Mucosa of stomach (tissue), 1 donor: ENCODE results near the gene TRIM34.
"Not testable (repeated sequence)": the region's sequence is repeated elsewhere in the genome, so short reads cannot be mapped to it uniquely, and the experiment has no call there.

Experiments
- H3K27me3 ChIP-seq: one replicate; pipeline ENCODE4 v1.7.0; 2013; ENCODE audit warnings: mild to moderate bottlenecking, low read length; ENCODE audit not compliant: control insufficient read depth, insufficient read depth
- H3K36me3 ChIP-seq: one replicate; pipeline ENCODE4 v1.7.0; 2013; ENCODE audit warnings: low read length; ENCODE audit not compliant: control insufficient read depth, insufficient read depth
- H3K4me1 ChIP-seq: one replicate; pipeline ENCODE4 v1.7.0; 2013; ENCODE audit warnings: mild to moderate bottlenecking, low read length; ENCODE audit not compliant: control insufficient read depth, insufficient read depth
- H3K4me3 ChIP-seq: one replicate; pipeline ENCODE4 v1.7.0; 2013; ENCODE audit warnings: low read length
- H3K9ac ChIP-seq: one replicate; pipeline ENCODE4 v1.7.0; 2013; ENCODE audit warnings: mild to moderate bottlenecking, low read length, moderate library complexity
- H3K9me3 ChIP-seq: one replicate; pipeline ENCODE4 v1.7.0; 2013; ENCODE audit warnings: mild to moderate bottlenecking, low read length, moderate library complexity; ENCODE audit not compliant: control insufficient read depth
- donor health status: Pancreatic carcinoma.

The TRIM34 gene

GRCh38 chr11:5690216-5690615 lies 65.4 kb downstream of the TRIM34 start:
- Histone ChIP-seq H3K4me3 (peak overlapping the region; percentile 48), H3K9ac (peak overlapping the region; percentile 88)

GRCh38 chr11:5690736-5691135 lies 65.9 kb downstream of the TRIM34 start:
- Histone ChIP-seq H3K9ac (peak overlapping the region; percentile 88), H3K4me3 (peak overlapping the region; percentile 3), H3K9me3 (no peaks in the 10 kb centered on the region), H3K36me3 (no peaks in the 10 kb centered on the region), H3K4me1 (peaks cover 12% of the 10 kb centered on the region), H3K27me3 (no peaks in the 10 kb centered on the region)

More at GRCh38 chr11:5690216-5690615, 65.4 kb downstream of the TRIM34 start:
- H3K4me1 ChIP-seq = peaks cover 14% of the 10 kb centered on the region
- H3K36me3 ChIP-seq = no peaks in the 10 kb centered on the region
- no peaks in the 10 kb centered on the region for H3K27me3 ChIP-seq
- H3K9me3 ChIP-seq = no peaks in the 10 kb centered on the region

GRCh38 chr11:5691238-5691963 lies 66.6 kb downstream of the TRIM34 start:
- H3K9me3 ChIP-seq, H3K27me3 ChIP-seq, H3K36me3 ChIP-seq, H3K4me3 ChIP-seq: not testable (repeated sequence)
- H3K4me1 ChIP-seq = peaks cover 12% of the 10 kb centered on the region
- peak overlapping the region; percentile 88 for H3K9ac ChIP-seq

GRCh38 chr11:5691964-5692361 lies 67.2 kb downstream of the TRIM34 start:
- Histone ChIP-seq H3K9me3 (no peaks in the 10 kb centered on the region), H3K9ac (no peak overlapping the region), H3K4me3 (no peak overlapping the region), H3K27me3 (no peaks in the 10 kb centered on the region), H3K36me3 (no peaks in the 10 kb centered on the region), H3K4me1 (peaks cover 12% of the 10 kb centered on the region)
